NK-92 treated with Interleukin-12 subunit alpha and Interleukin-12 subunit beta, amount 100 ng/mL, for 24 hours (cell line): ENCODE data around the gene RRP1B.

Source experiments
- DNase-seq: peaks from one replicate; lab custom pipeline; 2025; lab: John Stamatoyannopoulos, UW

Gene RRP1B

DNA sequence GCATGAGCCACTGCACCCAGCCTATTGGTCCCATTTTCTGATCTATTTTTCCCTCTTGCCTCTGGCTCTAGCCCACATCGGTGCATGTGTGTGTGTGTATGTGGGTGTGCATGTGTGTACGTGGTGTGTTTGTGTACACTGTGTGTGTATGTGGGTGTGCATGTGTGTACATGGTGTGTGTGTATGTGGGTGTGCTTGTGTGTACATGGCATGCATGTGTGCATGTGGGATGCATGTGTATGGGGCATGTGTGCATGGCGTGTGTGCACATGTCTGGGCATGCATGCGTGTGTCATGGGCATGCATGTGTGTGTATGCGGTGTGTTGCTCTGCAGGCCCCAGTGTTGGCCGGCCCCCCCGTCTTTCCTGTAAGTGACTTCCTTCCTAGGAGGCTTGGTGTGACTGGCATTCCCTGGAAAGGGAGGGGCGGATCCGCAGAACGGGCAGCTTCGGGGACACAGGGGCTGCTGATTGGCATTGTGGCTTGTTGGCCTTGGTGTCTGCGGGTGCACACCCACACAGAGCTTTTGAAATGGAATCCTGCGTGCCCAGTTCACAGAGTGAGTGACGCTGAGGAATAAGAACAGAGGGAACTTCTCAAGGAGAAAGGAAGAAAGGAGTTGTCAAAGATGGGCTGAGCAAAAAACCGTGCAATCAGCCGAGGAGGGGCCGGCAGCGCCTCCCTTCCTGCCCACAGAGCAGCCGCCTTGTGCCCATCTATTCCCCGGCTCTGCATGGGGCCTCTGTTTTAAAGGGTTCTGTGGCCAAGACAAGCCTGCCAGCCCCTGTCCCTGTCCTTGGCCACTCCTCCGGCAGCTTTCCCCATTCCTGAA, 67.5 kb downstream of the RRP1B start:
- DNase-seq, result no peak

DNA sequence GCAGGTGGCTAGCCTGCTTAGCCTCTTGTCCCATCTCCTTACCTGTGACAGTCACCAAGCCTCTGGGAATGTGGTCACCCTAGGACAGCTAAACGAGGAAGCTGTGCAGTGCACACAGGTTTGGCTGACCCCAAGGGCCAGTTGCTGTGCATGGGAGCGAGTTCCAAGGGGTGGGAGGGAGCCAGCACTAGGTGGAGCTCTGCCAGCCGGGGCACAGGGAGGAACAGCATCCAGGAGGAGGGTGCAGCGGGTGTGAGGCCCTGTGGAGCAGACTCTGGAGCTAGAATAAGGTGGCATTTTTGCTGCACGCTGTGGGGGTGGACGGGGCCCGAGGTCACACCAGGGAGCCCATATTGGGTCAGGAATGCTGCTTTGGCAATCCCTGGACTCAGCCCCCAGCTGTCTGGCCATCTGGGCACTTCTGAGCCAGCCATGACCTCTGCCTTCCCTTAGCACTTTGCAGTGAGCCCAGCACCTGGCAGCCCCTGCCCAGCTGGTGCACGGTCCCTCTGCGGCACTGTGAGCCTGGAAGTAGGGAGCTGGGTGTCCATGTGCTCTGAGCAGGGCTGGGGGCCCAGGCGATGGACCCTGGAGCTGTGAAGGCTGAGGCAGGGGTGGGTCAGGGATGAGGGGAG, 68.3 kb downstream of the RRP1B start:
- no peak for DNase-seq

DNA sequence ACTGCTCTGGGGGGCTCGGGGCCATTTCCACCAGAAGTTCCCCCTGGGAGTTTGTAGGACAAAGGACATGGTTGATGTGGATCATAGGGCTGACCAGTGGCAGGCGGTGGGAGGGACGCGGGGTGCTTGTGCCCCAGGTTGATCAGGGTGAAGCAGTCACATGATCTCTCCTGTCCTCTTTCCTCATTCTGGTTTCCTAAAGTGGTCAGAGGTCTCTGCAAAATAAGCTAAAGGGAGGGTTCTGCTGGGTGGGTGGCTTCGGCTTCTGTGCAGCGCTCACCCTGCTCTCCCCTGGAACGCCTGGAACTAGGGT, 68.8 kb downstream of the RRP1B start:
- DNase-seq, result no peak

DNA sequence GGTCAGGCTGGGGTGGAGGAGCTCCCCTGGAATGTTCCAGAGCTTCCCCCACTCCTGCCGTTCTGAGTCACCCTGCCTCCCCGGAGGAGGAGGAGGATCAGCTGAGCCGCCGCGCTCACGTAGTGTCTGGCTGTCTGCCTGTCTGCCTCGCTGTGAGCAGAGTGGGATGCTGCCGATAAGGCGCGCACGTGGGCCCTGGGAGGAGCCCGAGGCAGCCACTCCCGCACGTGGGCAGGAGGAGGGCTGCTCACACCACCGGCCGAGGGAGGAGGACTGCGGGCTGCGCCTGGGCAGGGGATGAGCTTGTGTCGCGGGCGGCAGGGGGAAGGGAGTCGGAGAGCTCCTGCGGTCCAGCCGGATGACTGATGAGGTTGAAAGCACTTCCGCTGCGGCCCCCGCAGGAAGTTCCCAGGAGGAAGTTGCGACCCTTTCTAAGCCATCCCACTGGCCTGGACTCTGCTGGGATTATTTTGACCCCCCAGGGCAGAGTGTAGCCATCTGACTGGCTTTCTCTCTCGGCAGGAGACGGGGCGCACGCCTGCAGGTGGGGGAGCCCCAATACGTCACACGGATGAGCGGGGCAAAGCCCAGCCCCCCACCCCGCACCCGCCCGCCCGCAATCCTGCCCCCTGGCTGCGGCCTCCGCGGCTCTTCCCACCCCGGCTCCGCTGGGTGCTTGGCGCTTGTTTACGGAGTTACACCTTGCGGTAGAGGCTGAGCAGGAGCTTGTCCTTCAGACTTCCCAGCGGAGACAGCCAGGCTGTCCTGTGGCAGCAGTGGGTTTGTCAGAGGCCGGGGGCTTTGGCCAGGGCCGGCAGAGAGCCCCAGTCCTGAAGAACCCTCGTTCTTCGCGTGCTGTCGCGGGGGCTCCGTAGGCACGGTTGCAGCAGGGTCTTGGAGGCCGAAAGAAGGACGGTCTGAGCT, 69.4 kb downstream of the RRP1B start:
- DNase-seq, result peak; percentile 80

DNA sequence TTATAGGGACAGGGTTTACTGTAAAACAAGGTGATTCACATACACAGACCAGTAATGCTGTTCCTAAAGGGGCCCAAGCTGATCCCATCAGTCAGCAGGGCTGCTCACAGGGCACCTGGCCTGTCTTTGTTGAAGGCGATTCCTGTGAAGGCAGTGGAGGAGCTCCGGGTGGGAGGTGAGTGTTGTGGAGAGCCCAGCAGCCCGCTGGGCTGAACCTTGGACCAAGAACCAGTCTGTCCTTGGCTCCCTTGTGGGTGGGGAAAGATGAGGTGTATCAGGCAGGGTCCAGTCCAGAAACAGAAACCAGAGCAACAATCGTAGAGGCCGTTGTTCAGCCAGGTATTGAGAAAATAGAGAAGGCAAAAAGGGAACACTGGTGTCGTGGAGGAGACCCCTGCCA, 72.1 kb downstream of the RRP1B start:
- no peak for DNase-seq

DNA sequence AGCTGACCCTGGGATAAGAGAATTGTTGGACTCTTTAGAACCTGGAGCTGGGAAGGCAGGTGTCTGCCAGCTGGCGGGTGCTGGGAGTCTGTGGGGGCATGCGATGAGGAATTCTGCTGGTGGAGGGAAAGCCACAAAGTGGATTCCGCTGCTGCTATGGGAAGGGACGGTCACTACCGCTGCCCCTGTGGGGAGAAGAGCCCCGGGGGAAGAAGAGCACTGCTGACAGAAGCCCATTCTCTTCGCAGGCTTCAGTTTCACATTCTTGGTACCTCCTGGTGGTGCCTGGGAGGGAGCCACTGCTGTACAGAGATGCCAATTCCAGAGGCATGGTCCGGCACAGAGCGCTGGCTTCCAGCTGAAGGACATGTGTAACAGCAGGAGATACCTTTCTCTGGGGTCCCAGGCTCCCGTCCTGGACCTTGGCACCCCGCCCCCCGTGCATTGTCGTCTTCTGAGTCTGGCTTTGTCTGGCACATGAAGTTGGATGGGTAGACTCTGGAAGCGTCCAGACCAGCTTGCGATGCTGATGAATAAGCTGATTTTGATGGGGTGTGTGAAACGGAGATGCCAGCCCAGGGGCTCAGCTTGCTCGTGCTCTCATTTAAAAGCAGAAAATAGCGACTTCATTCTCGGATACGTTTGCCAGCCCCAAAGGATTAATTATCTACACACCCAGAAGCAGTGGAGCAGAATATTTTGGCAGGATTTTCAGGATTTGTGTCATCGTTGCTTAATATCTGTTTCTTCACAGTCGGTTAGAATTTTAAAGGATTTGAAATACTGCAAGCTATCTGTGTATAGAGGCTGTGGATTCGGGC, 72.7 kb downstream of the RRP1B start:
- DNase-seq, result no peak

DNA sequence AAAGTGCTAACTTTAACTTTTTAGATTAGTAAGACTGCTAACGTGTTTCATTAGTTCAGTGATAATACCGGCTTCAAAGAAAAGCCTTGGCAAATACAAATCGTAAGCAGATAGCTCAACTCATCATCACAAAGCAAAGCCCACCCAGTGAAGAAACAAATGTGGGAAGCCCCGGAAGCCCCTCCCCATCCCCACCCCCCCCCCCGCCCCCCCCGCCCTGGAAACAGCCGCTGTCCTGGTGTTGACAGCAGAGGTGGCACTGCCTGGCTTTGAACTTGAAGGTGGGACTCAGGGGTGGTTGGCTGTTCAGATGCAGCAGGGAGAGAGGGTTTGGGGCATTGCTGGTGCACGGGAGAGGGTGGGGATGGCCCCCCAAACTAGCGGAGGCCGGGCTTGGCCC, 73.7 kb downstream of the RRP1B start:
- no peak for DNase-seq

DNA sequence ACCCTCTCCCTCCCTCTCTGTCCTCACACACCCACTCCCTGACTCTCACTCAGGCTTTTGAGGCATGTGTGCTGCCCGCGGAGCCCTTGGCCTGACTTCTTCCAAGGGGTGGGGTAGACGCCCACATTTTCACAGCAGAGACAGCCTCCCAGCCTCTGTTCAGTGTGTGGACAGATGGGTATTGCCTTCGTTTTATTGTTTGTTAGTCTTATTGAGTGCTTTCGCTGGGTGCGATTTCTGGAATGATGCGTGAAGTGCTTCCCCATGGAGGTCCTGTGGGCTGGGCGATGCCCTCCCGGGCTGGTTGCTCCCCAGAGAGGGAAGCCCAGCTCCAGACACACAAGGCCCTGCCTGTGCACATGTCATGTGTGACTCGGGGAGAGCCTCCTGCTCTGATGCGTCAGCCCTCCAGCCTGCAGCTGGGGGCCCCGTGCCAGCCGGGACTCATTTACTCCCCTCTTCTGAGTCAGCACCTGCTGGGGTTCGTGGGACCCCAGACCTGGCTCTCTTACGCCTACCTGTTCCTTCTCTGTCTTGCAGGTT, 74.2 kb downstream of the RRP1B start:
- no peak for DNase-seq

DNA sequence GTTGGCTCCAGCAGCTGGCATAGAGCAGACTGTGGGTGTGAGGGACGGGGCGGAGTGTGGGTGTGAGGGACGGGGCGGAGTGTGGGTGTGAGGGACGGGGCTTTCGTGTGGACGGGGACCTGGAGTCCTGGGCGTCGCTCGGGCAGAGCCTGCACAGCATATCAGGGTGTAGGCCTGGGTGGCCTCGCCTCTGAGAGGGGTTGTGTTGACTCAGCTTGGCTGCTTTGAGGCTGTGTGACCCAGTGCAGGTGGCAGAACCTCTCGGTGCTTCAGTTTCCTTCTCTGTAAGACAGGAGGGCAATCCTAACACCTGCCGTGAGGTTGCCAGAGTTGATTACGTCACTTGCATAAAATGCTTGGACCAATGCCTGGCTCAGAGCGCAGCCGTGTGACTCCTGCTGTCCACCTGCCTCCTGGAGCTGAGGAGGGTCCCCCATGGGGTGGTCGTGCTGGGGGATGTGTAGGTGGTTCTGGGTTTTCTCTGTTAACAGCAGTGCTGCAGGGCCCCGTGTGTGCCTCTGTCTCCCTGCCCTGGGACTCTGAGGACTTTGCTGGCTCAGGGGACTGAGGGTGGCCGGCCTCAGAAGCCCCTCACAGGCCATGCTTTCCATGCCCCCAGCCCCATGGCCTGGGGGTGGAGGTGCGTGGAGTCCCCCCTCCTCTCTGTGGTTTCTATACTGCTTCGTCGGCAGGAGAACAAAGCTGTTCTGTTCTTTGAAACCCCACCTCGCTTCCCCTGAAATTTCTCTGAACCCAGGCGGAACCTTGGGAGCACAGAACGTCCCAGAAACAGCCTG, 75.0 kb downstream of the RRP1B start:
- no peak for DNase-seq

DNA sequence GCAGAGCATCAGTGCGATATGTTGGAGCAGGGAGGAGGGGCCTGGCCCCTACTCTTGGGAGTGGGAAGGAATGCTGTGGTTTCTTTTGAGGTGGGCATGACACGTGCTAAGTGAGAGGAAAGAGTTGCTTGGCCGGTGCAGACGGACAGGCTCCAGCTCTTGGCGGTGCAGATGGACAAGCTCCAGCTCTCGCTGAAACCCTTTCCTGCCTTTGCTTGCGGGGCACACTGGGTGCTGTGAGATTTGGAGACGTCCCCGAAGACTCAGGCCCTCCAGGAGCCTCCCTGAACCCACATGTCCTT, 75.5 kb downstream of the RRP1B start:
- DNase-seq, result no peak

DNA sequence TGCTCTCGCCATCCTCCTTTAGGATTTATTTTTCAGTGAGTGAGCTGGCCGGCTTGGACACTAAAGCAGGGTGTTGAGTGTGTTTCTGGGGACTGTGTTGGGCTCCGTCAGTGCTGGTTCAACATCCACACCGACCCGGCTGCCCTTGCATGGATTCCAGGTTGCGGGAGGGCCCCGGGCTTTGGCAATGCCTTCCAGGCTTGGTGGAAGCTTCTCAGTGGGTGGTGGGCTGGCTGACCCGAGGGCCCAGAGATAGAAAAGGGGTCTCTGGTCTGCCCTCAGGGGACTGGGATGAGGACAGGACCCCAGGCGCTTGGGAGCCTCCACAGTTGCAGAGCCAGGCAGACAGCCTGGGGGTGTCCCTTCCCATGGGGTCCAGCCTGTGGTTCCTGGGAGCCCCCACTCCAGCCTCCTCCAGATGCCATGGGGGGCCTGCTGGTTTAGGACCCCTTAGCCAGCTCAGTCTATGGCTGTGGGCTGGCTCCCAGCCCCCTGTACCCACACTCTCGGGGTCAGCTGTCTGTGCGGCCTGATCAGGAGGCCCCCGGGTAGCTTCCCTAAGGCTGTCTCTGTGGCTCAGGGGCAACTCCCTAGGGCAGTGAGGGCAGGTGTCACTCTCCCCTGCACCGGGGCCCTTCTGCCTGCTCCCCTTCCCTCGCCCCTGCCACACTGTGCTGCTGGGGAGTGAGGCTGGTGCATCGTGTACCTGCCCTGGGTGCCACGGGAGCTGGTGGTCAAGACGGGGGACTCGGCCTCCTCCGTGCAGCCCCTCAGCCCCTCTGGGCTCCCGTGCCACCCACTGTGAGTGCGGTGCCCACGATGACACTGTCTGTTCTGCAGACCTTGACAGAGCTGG, 76.1 kb downstream of the RRP1B start:
- DNase-seq, result no peak

DNA sequence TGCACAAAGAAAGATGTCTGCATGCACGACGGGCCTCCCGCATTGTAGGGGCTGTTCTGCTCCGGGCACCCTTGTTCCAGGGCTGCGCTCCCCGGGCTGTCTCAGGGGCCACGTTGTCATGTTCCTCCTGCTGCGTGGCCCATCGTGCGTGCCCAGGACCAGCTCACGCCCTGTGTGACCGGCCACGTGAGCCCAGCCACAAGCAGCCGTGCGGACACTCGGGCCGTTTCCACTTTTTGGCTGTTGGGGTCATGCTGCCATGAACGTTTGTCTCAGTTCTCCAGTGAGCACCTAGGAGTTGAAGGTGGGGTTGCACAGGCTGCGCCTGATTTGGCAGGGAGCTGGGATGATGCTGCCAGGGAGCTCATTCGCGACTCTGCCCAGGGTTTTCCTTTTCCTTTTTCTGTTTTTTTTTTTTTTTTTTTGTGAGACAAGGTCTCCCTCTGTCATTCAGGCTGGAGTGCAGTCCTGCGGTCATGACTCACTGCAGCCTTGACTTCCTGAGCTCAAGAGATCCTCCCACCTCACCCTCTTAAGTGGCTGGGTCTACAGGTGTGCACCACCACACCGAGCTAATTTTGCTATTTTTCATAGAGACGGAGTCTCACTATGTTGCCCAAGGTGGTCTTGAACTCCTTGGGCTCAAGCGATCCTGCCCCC, 77.0 kb downstream of the RRP1B start:
- DNase-seq, result no peak

DNA sequence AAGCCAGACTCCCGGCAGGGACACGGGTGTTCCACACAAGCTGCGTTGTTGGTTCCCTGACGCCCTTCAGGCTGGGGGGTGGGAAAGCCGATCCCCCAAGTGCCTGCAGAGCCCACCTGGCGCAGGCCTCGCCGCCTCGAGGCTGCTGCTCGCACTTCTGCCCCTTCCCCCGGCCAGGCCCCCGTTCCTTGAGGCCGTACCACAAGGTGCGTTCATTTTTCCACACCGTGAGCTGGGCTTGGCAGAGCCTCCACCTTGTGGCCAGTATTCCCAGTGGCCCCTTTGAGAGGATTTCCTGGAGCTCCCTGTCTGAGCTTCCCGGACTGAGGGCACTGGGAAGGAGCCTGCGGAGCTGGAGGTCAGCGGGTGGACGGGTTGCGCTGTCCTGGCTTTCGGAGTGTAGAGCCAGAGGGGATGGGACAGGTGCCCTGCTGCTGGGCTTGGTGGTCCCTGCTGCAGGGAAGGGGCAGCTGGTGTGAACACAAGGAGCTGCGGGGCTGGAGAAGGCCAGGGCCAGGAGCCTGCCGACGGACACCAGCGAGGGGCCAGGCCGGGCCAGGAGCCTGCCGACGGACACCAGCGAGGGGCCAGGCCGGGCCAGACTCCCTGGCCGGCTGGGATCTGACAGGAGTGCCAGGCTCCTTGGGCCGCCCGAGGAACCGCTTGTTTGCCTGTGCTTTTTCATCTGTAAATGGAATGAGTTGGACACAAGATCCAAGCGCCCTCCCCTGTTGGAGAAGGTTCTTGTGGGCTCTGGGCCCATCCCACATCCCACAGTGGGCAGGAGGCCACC, 78.0 kb downstream of the RRP1B start:
- DNase-seq, result no peak

DNA sequence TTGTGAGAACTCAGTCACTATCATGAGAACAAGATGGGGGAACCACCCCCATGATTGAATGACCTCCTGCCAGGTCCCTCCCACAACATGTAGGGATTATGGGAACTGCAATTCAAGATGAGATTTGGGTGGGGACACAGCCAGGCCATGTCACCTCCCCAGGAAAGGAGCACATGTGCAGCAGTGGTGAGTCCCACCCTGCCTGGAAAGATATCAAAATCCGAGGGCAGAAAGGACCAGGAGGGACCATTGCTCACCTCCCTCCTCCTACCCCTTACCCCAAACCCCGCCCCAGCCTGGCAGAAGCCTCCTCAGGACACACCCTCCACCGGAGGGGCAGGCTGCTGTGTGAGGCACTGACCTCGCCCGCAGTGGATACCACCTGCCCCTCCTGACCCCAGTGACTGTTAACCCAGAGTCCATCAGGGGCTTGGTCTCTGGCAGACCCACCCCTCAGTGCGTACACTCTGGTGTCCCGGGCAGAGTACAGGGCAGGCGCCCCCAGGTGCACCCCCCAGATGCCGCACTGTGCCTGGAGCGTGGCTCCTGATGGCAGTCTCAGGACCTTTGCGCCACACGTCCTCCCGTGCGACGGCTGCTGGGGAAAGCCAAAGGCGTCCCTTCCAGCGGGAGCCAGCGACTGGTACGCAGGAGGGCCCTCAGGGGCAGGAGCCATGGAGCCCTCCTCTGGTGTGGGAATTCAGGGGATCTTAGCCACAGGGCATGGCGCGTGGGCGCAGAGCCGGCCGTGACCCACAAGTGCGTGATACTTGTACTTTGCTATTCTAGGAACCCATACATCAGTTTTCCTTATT, 80.5 kb downstream of the RRP1B start:
- DNase-seq, result no peak

DNA sequence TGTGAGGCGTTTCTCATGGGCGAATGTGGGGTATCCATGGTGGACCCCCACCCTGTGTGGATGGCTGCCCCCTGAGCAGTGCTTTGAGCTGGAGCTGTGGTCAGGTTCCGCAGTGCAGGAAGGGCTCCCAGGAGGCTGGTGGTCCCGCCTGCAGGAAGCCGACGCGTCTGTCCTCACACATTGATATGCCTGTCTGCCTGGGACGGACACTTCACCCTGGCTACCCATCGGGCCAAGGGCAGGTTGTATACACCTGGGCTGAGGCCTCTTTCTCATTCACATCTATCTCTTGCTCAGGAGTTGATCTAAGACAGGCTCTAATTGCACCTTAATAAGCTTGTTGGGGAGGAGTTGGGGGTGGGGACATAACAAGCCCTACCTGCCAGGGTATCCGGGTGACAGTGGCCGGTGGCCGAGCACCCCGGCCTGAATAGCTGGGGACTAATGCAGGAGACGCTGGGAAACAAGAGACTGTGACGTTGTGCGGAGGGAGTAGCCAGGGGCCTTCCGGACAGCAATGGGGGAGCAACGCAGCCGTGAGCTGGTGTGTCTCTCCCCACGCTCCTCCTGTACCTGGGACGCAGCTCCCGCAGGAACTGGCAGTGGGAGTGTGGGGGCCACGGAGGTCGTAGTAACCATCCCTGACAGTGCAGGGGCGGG, 81.3 kb downstream of the RRP1B start:
- no peak for DNase-seq

DNA sequence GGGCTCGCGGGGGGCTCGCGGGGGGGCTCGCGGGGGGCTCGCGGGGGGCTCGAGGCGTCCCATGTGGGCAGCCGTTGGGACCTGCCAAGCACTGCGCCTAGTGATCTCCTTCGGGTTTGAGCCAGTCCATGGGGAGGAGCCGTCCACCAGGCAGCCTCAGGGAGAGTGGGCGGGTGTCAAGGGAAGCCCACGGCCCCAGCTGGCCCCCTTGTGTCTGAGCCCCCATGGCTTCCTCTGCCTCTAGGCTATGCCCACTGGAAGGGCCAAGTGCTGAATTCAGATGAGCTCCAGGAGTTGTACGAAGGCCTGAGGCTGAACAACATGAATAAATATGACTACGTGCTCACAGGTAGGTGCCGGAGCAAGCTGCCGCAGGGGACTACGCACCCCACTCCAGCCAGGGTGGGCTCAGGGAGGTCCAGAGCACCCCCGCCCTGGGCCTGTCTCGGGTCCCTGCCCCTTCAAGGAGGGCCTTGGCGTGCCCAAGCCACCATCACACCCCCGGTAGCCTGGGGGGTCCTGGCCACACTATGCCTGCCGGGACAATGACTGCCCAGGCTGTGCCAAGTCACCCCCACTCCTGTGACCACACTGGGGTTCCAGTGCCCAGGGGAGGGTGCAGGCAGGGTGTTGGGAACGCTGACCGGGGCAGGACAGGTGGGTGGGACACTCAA, 82.2 kb downstream of the RRP1B start:
- DNase-seq, result no peak

DNA sequence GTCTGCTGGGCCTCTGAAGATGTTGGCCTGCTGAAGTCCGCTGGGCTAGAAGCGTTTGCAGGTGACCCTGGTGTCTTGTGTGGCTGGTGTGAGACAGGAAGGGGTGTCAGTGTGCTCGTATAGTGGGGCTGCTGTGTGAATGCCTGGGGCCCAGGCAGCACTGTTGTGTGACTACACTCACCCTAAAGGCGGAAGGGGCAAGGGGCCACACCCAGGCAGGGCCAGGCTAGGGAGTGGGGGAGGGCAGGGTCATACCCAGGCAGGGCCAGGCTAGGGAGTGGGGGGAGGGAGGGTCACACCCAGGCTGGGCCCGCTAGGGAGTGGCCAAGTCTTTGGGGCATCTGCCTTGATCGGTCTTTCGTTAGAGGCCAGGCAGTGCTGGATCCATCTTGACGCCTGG, 84.6 kb downstream of the RRP1B start:
- DNase-seq, result no peak
